ENCODE data around the gene CDYL.

Gene CDYL

DNA sequence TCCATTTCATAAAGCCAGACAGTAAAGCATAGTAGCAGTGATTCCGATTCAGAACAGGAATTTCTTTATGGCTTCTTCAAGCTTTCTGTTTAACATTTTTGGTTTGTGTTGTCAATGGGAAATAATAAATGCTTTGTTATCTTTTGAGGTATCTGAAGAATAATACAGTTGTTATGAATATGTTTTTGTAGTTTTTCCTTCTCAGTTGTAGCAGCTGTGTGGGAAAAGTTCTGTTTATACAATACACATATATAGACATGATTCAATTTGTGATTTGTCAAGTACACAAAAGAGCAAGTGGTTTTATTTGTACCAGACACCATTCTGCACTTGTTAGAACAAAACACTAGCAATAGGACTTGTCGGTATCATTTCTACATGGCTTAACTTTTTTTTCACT is 96.6 kb downstream of the CDYL start:
- no peak overlapping the region for H3K4me3 ChIP-seq (ENCODE audit: low read length)
- DNase-seq (ENCODE audit: low read depth), result no peak
- TF ChIP-seq, protein P1, sequence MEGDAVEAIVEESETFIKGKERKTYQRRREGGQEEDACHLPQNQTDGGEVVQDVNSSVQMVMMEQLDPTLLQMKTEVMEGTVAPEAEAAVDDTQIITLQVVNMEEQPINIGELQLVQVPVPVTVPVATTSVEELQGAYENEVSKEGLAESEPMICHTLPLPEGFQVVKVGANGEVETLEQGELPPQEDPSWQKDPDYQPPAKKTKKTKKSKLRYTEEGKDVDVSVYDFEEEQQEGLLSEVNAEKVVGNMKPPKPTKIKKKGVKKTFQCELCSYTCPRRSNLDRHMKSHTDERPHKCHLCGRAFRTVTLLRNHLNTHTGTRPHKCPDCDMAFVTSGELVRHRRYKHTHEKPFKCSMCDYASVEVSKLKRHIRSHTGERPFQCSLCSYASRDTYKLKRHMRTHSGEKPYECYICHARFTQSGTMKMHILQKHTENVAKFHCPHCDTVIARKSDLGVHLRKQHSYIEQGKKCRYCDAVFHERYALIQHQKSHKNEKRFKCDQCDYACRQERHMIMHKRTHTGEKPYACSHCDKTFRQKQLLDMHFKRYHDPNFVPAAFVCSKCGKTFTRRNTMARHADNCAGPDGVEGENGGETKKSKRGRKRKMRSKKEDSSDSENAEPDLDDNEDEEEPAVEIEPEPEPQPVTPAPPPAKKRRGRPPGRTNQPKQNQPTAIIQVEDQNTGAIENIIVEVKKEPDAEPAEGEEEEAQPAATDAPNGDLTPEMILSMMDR (conservative IDR thresholded peaks at IDR 0.05; ENCODE audit: low read depth, low read length), result no peak

DNA sequence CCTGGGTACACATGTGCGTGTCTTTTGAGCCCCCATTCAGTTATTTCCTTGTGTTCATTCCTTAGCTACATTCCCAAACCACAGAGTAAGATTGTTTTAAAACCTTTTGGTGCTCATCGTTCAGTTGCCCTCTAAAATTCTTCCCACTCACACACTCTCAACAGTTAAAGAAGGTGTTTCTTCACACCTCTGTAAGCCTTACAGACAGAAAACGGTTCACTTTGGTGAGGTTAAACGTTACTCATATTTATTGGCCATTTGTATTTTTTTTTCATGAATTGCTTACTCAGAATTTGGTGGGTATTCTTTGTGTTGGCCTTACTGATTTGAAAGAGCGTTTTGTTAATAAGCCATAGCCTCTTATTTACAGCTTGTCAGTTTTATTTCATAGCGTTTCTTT is 97.7 kb downstream of the CDYL start:
- DNase-seq (ENCODE audit: low read depth), result no peak
- TF ChIP-seq, protein P1 (conservative IDR thresholded peaks at IDR 0.05; ENCODE audit: low read depth, low read length), result no peak
- H3K4me3 ChIP-seq (ENCODE audit: low read length), result no peak overlapping the region

DNA sequence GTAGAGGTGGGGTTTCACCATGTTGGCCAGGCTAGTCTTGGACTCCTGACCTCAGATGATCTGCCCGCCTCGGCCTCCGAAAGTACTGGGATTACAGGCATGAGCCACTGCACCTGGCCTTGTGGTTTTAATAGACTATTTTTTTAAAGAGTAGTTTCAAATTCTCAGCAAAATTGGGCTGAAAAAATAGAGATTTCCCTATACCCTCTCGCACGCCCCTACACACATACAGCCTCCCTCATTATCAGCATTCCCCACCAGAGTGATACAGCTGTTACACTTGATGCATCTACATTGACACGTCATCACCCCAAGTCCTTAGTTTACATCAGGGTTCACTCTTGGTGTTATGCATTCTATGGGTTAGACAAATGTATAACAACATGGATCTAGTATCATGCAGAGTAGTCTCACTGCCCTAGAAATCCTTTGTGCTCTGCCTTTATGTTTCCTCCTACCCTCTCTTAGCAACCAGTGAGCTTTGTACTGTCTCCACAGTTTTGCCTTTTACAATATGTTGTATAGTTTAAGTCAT is 103.6 kb downstream of the CDYL start:
- no peak for DNase-seq (ENCODE audit: low read depth)
- no peak overlapping the region for H3K4me3 ChIP-seq (ENCODE audit: low read length)
- TF ChIP-seq, protein P1 (conservative IDR thresholded peaks at IDR 0.05; ENCODE audit: low read depth, low read length), result no peak

DNA sequence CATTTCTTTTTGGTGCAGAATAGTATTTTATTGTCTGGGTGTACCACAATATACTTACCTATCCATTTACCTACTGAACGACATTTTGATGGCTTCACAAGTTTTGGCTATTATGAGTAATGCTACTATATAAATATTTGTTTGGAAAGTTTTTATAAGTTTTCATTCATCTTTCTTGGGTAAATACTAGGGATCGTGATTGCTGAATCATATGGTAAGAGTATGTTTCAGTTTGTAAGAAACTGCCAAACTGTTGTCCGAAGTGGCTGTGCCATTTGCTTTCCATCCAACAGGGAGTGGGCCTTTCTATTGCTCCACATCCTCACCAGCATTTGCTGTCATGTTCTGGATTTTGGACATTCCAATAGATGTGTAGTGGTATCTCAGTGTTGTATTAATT is 104.2 kb downstream of the CDYL start:
- TF ChIP-seq, protein P1 (conservative IDR thresholded peaks at IDR 0.05; ENCODE audit: low read depth, low read length), result no peak
- H3K4me3 ChIP-seq (ENCODE audit: low read length), result no peak overlapping the region
- DNase-seq (ENCODE audit: low read depth), result no peak

DNA sequence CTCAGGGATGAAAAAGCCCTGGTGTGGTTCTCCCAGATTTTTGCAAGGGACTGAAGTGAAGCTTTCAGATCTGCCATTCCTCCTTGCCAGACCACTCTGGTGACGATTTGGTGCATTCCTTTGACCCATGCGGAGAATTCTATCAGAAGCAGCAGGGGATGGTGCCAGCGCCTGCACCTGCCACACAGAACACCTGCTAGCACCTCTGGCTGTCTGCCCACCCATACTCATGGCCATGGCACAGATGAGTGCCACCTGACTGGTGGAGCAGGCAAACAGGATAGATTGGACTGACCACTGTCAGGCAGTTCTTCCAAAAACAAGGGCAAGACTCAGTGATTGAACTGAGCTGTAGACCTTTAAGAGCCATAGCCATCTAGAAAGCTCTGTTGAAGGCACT is 107.1 kb downstream of the CDYL start:
- no peak overlapping the region for H3K4me3 ChIP-seq (ENCODE audit: low read length)
- TF ChIP-seq, protein P1 (conservative IDR thresholded peaks at IDR 0.05; ENCODE audit: low read depth, low read length), result no peak
- no peak for DNase-seq (ENCODE audit: low read depth)

DNA sequence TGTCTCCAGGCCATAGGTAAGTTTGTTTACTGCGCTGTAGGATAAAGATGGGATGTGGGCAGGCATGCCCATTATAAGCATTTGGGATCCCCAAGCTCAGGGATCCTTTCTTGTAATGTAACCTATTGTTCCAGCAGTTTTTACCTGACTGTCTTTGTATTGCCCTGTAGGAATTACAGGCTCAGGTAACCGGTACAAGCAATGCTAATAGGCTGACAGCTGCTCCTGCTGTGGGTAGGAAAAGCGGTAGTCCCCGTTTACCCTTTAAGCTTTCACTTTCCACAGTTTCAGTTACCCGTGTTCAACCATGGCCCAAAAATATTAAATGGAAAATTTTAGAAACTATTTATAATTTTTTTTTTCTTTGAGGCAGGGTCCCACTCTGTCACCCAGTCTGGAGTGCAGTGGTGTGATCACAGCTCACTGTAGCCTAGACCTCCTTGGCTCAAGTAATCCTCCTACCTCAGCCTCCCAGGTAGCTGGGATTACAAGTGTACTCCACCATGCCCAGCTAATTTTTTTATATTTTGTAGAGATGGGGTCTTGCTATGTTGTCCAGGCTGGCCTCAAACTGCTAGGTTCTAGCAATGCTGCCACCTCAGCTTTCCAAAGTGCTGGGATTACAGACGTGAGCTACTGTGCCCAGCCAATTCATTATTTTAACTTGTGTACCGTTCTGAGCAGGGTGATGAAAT is 108.6 kb downstream of the CDYL start:
- DNase-seq (ENCODE audit: low read depth), result no peak
- TF ChIP-seq, protein P1 (conservative IDR thresholded peaks at IDR 0.05; ENCODE audit: low read depth, low read length), result no peak
- no peak overlapping the region for H3K4me3 ChIP-seq (ENCODE audit: low read length)

DNA sequence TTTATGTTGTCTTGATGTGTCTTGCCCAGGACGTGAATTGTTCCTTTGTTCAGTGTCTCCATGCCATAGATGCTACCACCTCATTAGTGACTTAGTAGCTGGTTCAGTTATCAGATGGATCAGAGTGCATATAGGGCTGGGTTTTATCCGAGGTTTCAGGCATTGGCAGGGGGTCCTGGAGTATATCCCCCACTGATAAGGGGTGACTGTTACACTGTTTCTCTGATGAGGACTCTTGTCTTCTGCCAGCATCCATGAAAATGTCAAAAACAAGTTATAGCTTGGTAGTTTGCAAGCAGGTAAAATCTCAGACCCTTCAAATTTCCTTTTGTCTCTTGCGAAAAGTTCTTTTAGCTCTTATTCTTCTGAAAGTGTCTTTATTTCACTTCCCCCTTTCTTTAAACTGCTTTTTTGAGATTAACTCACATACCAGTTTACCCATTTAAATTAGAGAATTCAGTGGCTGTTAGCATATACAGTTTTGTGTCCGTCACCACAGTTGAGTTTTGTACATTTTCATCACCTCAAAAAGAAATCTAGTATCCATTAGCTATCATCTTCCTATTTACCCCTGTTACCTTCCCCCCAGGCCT is 109.2 kb downstream of the CDYL start:
- TF ChIP-seq, protein P1 (conservative IDR thresholded peaks at IDR 0.05; ENCODE audit: low read depth, low read length), result no peak
- no peak for DNase-seq (ENCODE audit: low read depth)
- H3K4me3 ChIP-seq (ENCODE audit: low read length), result no peak overlapping the region

Measured in retinal pigment epithelial cell (primary cell).